GM10847 (cell line): ENCODE data around the gene MAGI2.

Experiments used
- POLR2A ChIP-seq: IDR thresholded peaks from 2 replicates; pipeline ENCODE4 v1.6.1; 2011; ENCODE audit not compliant: insufficient read length; ENCODE audit errors: extremely low read depth

The MAGI2 gene

DNA sequence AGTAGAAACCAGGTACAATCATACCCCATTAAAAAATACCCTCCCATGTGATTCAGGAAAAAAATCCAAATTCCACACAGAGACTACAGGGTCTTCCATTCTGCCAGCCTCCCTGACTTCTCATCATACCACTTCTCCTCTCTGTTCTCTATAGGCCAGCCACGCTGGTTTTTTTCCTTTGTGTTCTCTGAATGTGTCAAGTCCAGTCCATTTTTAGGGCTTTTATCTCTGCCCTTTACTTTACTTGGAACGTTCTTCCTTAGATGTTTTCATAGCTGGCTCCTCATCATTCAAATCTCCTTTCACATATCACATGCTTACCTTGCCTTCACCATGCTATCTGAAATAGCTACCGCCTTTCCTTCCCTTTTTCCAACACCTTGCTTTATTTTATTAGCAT is 1057.3 kb downstream of the MAGI2 start:
- no peak for TF ChIP-seq POLR2A

DNA sequence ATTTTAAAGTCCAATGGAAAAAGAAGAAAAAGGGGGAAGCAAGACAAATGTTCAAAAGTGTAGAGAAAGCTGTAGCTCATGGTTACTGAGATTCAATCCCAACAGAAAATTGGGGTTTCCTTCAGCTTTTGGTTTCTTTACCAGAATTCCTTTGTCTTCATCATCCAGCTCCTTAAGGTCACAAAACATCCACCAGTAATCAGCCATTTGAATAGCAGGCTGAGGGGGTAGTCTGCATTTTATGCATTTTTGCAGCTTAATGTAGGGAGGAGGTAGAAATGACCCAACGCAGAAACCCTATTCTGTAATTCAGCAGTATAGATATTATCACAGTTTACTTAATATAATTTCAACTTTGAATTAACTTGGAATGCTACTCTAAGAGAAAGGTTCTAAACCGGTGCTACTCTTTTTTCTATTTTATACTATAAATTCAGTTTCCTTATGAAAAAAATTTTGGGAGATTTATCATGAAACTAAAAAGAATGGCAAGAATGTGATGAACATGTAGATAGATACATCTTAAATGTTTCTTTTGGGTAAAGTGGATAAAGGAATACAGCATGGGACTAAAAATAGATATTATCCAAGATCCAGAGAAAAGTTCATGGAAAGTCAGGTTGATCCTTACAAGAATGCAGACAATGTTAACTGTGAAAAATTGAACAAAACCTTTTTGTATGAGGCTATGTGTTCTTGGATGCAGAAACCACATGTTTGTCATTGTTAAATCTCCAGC is 1058.0 kb downstream of the MAGI2 start:
- no peak for TF ChIP-seq POLR2A

DNA sequence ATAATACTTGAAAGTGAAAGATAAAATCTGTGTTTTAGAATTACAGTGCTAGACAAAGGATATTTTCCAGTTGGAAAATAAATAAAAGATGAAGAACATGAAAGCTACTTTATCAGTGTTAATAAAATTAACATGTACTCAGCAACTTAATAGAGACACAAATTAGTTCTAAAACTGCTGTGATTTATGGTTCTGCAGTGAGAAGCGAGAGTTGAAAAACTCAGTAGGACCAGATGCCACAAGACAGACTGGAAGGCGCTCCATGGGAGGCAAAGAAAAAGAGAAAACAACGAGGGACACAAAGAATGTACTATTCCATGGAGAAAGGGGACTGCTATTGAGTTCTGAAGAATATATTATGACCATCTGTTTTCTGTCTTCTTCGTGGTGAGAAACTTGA is 1064.4 kb downstream of the MAGI2 start:
- TF ChIP-seq POLR2A, result no peak

DNA sequence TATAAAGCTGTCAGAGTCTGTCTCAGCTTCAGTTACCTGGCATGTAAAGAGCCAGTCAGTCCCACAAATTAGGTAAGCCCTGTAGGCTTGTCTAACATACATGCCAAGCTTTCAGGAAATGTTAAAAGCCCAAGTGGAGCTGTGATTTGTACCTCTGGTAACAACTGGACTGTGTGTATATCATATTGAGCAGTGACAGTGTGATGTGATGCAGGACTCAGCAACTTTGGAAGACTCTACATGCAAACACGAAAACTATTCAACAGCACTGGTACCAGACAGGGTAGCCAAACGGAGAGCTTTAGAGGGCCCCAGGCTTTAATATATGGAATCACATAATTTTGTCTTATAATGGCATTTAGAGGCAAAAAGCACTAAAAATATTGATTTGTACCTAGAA is 1066.9 kb downstream of the MAGI2 start:
- TF ChIP-seq POLR2A, result no peak

DNA sequence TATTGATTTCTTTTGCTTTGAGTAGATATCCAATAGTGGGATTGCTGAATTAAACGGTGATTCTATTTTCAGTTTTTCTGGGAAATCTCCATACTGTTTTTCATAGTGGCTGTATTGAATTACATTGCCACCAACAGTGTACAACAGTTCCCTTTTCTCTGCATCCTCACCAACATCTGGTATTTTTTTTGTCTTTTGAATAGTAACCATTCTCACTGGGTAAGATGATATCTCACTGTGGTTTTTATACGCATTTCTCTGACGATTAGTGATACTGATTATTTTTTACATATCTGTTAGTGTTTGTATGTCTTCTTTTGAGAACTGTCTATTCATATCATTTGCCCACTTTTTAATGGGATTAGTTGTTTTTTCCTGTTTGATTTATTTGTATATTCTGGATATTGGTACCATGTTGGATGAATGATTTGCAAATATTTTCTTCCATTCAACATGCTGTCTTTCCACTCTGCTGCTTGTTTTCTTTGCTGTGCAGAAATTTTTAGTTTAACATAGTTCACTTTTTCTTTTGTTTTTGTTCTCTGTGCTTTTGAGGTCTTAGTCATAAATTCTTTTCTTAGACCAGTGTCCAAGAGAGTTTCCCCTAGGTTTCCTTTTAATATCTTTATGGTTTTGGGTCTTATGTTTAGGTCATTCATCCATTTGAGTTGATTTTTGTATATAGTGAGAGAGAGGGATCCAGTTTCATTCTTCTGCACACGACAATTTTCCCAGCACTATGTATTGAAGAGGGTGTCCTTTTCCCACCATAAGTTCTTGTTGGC is 1070.2 kb downstream of the MAGI2 start:
- TF ChIP-seq POLR2A, result no peak

DNA sequence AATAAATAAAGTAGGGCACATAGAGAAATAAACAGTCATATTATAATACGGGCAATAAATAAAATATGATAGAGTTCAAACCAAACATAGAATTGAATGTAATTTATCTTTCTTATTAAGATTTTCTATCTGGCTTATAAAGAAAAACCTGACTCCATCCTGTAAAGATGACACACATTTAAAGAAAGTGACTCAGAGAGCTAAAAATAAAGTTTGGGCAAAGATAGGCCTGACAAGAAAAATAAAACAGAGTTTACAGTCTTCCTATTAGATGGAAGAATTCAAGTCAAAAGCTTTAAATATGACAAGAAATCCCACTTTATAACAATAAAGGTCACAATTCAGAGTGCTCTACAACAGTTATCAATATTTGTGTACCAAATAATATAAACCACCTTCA is 1074.3 kb downstream of the MAGI2 start:
- no peak for TF ChIP-seq POLR2A

DNA sequence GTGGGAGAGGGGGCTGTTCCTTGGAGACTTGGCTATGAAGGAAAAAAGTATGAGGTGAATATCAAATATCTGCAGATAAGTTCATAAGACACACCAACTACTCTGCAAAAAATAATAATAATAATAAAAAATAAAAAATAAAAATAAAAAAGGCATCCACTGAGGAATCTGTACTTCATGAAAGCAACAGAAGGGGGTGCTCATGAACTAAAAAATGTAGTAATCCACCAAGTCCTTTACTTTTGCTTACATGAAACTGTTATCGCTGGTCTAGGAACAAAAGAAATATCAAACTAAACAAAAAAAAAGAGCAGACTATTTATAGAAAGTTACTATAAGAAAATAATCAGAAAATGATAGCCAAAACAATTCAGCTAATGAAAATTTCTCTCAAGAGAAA is 1075.9 kb downstream of the MAGI2 start:
- TF ChIP-seq POLR2A, result no peak

DNA sequence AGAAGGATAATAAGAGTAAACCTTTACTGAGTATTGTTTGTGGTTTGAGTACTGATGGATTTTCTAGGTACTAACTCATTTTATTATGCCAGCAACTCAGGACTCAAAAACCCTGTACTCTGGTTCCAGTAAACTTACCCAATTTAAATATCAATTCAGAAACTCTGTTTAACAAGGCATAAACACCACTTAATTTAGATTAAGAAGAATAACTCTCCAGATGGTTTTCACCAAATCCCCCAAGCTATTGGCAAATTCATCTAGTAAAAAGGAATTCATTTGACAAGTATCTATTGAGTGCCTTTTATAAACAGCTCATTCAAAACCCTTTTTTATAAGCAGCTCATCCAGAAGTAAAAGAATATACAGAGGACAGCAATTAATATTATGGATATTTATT is 1082.5 kb downstream of the MAGI2 start:
- no peak for TF ChIP-seq POLR2A

DNA sequence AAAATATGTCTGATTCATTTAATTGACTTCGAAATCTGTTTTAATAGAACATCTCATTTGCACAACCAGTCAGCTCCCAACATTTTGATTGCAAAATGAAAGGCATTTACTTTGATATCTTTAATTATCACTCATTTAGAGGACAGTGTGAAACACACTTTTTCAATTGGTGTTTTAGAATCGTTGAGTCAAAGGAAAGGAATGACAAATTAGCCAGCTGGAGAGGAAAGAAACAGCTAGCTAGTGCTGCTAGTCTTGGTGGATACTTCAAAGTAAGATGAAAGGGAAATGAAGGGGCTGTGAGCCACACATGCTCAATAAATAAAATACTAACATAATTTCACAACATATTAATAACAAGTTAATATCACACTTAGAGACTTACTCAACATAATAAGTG is 1084.7 kb downstream of the MAGI2 start:
- TF ChIP-seq POLR2A, result no peak

DNA sequence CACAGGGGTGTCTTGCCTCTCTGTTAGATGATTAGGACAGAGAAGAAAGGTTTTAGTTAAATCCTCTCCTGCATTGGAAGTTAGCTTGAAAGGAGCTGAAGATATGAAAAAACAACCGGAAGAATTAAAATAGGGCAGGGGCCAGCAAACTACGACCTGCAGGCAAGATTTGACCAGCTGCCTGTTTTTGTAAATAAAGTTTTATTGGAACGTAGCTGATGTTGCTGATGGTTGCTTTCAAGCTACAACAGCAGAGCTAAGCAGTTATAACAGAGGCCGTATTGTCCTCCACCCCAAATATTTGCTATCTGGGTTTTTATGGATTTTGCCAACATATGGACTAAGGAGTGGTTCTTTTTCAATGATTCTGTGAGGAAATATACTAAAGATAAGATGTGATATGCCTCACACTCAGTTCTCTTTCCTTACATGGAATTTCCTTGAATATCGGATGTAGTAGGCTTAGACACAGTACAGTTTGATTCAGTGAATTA is 1086.1 kb downstream of the MAGI2 start:
- TF ChIP-seq POLR2A, result no peak

DNA sequence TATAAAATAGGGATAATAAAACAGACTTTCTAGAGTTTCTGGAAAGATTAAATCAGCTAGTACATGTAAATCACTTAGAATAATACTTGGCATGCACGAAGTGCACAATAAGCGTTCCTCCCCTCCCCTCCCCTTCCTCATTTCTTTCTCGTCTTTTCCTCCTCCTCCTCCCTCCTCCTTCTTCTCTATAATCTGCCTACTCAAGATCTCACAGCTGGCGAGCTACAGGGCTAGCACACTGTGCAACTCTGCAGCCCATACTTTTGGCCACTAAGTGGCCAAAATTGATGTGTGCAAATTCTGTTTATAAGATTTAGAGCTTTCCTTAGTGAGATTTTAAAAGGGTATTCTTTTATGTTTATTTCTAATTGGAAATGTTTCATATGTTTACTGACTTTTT is 1089.6 kb downstream of the MAGI2 start:
- TF ChIP-seq POLR2A, result no peak

DNA sequence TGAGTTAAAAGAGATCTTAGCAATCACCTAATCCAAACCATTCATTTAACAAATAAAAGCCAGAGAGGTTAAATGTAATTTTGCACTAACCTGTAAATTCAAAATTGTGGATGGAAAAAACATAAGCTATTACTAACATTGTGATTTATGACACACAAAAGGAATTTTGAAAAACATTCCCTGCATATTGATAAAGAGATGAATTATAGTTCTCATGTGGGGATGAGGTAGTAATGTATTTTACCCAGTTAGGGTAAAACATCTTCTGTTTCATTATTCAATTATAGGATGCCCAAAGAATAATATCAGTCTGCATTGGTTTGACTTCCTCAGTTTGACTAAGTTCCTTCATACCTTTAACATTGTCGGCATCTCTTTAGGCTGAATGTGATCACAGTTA is 1093.6 kb downstream of the MAGI2 start:
- TF ChIP-seq POLR2A, result no peak

DNA sequence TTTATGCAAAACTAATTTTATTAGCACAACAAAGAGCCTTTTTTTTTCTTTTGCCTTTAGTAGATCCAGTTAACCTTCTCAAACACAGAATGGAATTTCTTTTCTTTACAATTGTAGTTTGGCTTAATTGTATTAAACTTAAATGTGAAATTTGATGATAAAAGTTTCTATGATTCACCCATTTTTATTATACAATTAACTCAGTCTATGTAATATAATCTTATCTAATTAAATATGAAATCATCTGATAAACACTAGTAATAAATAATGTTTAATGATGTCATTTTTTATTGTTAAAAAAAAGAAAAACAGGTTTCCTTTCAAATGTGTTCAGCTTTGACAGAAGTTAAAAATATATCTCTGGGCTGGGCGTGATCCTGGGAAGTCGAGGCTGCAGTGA is 1095.8 kb downstream of the MAGI2 start:
- TF ChIP-seq POLR2A, result no peak

DNA sequence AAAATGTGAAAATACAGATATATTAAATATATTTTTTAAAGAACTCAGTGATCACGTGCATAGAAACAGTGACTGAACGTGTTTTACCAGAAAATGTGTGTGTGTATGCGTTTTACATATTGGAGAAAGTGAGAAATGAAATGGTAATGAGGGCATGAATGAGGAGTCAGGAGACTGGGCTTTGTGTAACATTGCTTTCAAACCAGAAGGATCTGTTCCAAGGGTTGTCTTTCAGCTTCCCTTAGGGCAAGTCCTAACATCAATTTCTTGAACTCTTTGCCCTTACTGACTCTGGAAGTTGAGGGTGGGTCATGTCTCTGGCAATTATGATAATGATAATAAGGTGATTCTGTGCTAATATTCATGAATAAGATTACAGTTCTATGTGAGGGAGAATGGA is 1097.6 kb downstream of the MAGI2 start:
- TF ChIP-seq POLR2A, result no peak

DNA sequence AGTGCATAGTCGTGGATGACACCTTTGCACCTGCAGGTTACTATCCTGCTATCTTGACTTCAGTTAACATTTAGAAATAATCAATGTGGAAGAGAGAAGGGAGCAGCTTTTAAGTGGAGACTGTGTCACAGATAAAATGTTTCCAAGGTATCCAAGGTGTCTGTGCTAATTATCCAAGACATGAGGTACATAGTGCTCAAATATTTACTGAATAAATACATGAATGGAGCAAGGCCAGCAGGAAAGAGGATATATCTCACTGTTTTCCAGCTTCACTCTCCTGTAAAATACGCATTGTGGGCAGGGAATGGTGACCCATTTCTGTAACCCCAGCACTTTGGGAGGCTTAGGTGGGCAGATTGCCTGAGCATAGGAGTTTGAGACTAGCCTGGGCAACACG is 1102.5 kb downstream of the MAGI2 start:
- no peak for TF ChIP-seq POLR2A

DNA sequence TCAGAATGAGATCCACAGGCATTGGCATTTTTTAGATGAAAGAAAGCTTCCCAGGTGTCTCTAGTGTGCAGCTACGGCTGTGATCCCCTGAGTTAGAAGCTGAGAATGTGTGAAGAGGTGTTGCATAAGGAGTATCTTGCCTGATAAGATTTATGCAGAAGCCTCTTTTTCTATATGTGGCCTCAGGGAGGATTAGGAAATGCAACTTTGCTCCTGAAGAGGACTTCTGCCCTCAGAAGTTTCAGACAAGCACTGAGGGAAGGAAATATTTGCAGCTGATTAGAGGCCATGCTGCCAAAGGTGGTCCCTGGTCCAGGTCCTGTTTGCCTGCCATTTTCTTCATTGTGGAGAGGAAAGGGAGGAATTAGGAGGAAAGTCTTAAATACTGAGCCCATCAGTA is 1103.1 kb downstream of the MAGI2 start:
- TF ChIP-seq POLR2A, result no peak
